Measurements from ENCODE around the gene CSH2. TPM values are rescaled to one million over a fixed set of nuclear protein-coding genes. Genes with fewer than 3 reads are reported as not detected.

Gene CSH2
- total RNA-seq, 1 donor = not detected

Small RNA genes within 50 kb of the gene (small RNA-seq; reads per million reads assigned to genes)
- not detected for gene AC040958.1
- gene AC127029.1 = not detected
- not detected for gene GH1

Other genes starting within 250 kb of the CSH2 start
- gene LIMD2, start 173.6 kb downstream of the CSH2 start, total RNA-seq = 191 TPM
- 42.0 TPM for gene STRADA, start 131.9 kb downstream of the CSH2 start, total RNA-seq
- 25.3 TPM for gene CCDC47, start 100.1 kb downstream of the CSH2 start, total RNA-seq
- gene DDX42, start 99.5 kb downstream of the CSH2 start, total RNA-seq = 38.0 TPM
- gene PSMC5, start 46.2 kb downstream of the CSH2 start, total RNA-seq = 43.4 TPM
- gene FTSJ3, start 46.0 kb downstream of the CSH2 start, total RNA-seq = 47.9 TPM
- gene SMARCD2, start 31.0 kb downstream of the CSH2 start, total RNA-seq = 211 TPM
- not detected for gene GH2, start 8.3 kb upstream of the CSH2 start, total RNA-seq
- not detected for gene CSH1, start 22.9 kb upstream of the CSH2 start, total RNA-seq
- gene CSHL1, start 37.6 kb upstream of the CSH2 start, total RNA-seq = not detected
- gene GH1, start 45.2 kb upstream of the CSH2 start, total RNA-seq = not detected
- 67.1 TPM for gene CD79B, start 58.7 kb upstream of the CSH2 start, total RNA-seq
- 2.2 TPM for gene SCN4A, start 99.2 kb upstream of the CSH2 start, total RNA-seq
- 1.6 TPM for gene PRR29, start 124.7 kb upstream of the CSH2 start, total RNA-seq
- 249 TPM for gene ICAM2, start 147.0 kb upstream of the CSH2 start, total RNA-seq